Endothelial cell of umbilical vein (primary cell): ENCODE results near the gene ESYT2. TPM values are rescaled to one million over a fixed set of nuclear protein-coding genes. Genes with fewer than 3 reads are reported as not detected.

Experiments used
- BruUV-seq: library from RNA; stranded (reverse); fragments of 400-500 nt; replicated peaks from 2 replicates; lab custom pipeline; 2021; lab: Mats Ljungman, UMichigan
- CTCF ChIA-PET: fragments of 300-600, 350-600 bp; sonication (Branson Sonifier 250); formaldehyde crosslinking; loops from one replicate; lab custom pipeline; 2021; ENCODE audit warnings: antibody characterized with exemption, inconsistent platforms; lab: Charles Lee
- POLR2A ChIA-PET: fragments of 300-600, 350-600 bp; sonication (Branson Sonifier 250); formaldehyde crosslinking; loops from one replicate; lab custom pipeline; 2021; ENCODE audit warnings: antibody characterized with exemption, inconsistent platforms; lab: Charles Lee
- DNase-seq: peaks from one replicate; pipeline ENCODE4 v3.0.0-alpha.2; 2011; ENCODE audit warnings: low read depth, low spot score
- FAIRE-seq: peaks from 2 replicates; lab custom pipeline; 2011; peaks lifted over from hg19 to GRCh38; lab: Jason Lieb, UNC
- H2AFZ ChIP-seq: 2 replicates; pipeline ENCODE4 v1.6.0; 2012; ENCODE audit warnings: low read depth, low read length, control low read depth, inconsistent platforms
- H3K27ac ChIP-seq: 2 replicates; pipeline ENCODE4 v1.5.1; 2011; ENCODE audit warnings: low read depth, mild to moderate bottlenecking, control low read depth, low read length, moderate library complexity; ENCODE audit not compliant: insufficient read depth
- H3K27me3 ChIP-seq, 2 experiments: 2 replicates each; pipeline versions ENCODE4 v1.6.0 to v1.6.1; 2011; ENCODE audit warnings: low read length in 2 of 2, mixed read lengths in 1 of 2; ENCODE audit not compliant: control insufficient read depth in 2 of 2, insufficient read depth in 2 of 2
- H3K36me3 ChIP-seq, 2 experiments: 2 replicates in 1 of 2; 3 replicates in 1 of 2; pipeline ENCODE4 v1.5.1; 2011; ENCODE audit warnings: low read length in 2 of 2, mild to moderate bottlenecking in 1 of 2, moderate library complexity in 1 of 2; ENCODE audit not compliant: control insufficient read depth in 2 of 2, insufficient read depth in 2 of 2; ENCODE audit errors: extremely low read depth in 1 of 2
- H3K4me1 ChIP-seq: 3 replicates; pipeline ENCODE4 v1.5.1; 2011; ENCODE audit warnings: mild to moderate bottlenecking, low read length; ENCODE audit not compliant: control insufficient read depth, insufficient read depth; ENCODE audit errors: extremely low read depth
- H3K4me2 ChIP-seq: 2 replicates; pipeline ENCODE4 v1.6.1; 2011; ENCODE audit warnings: low read length, control low read depth, mixed read lengths; ENCODE audit not compliant: insufficient read depth
- H3K4me3 ChIP-seq, 3 experiments: fragments of 200-600 bp in 1 of 3; sonication (generic), shearing (Covaris generic) in 1 of 3; replicated peaks in 1 of 3; 2 replicates each; pipeline ENCODE4 v1.5.1; 2011 to 2016; ENCODE audit warnings: control low read depth in 3 of 3, low read length in 3 of 3, mild to moderate bottlenecking in 2 of 3, inconsistent platforms in 1 of 3, low read depth in 1 of 3, moderate library complexity in 1 of 3; ENCODE audit not compliant: insufficient read depth in 1 of 3
- H3K79me2 ChIP-seq: 2 replicates; pipeline ENCODE4 v1.6.0; 2012; ENCODE audit warnings: low read length, inconsistent platforms; ENCODE audit not compliant: control insufficient read depth, insufficient read depth
- H3K9ac ChIP-seq: replicated peaks from 2 replicates; pipeline ENCODE3; 2011; ENCODE audit warnings: low read length, control low read depth; ENCODE audit not compliant: insufficient read depth; ENCODE audit errors: extremely low read depth
- H3K9me1 ChIP-seq: replicated peaks from 3 replicates; pipeline ENCODE4 v1.6.0; 2011; ENCODE audit warnings: mild to moderate bottlenecking, low read length; ENCODE audit not compliant: control insufficient read depth, insufficient read depth; ENCODE audit errors: extremely low read depth
- H3K9me3 ChIP-seq: replicated peaks from 2 replicates; pipeline ENCODE4 v1.5.1; 2012; ENCODE audit warnings: low read length, inconsistent platforms; ENCODE audit not compliant: control insufficient read depth, insufficient read depth
- H4K20me1 ChIP-seq: replicated peaks from 2 replicates; pipeline ENCODE3; 2011; ENCODE audit warnings: mild to moderate bottlenecking, low read length; ENCODE audit not compliant: control insufficient read depth, insufficient read depth; ENCODE audit errors: extremely low read depth
- CTCF ChIP-seq, 2 donors: IDR thresholded peaks; 1 replicate in 1 of 2; 2 replicates in 1 of 2; pipeline ENCODE4 v1.5.1; 2011; ENCODE audit warnings: low read length in 2 of 2, mild to moderate bottlenecking in 2 of 2, moderate library complexity in 2 of 2, control low read depth in 1 of 2, inconsistent platforms in 1 of 2, low read depth in 1 of 2; ENCODE audit not compliant: insufficient read depth in 1 of 2; ENCODE audit errors: extremely low read depth in 1 of 2
- EZH2 ChIP-seq: IDR thresholded peaks from 2 replicates; pipeline ENCODE4 v1.6.1; 2012; ENCODE audit warnings: borderline replicate concordance, low read depth, mild to moderate bottlenecking, moderate library complexity, low read length, inconsistent platforms; ENCODE audit not compliant: severe bottlenecking
- FOS ChIP-seq: IDR thresholded peaks from 2 replicates; pipeline ENCODE4 v1.6.1; 2011; ENCODE audit warnings: mild to moderate bottlenecking, low read length, moderate library complexity, borderline replicate concordance; ENCODE audit not compliant: insufficient read depth
- GATA2 ChIP-seq: IDR thresholded peaks from 2 replicates; pipeline ENCODE4 v1.7.0; 2011; ENCODE audit warnings: low read depth, mild to moderate bottlenecking, moderate library complexity, mixed read lengths, low read length; ENCODE audit not compliant: insufficient read length, insufficient read depth
- JUN ChIP-seq: IDR thresholded peaks from 2 replicates; pipeline ENCODE4 v1.6.1; 2011; ENCODE audit warnings: borderline replicate concordance, low read depth; ENCODE audit not compliant: insufficient read length, insufficient read depth
- MAX ChIP-seq: IDR thresholded peaks from 2 replicates; pipeline ENCODE4 v1.6.1; 2011; ENCODE audit not compliant: insufficient read depth, insufficient read length
- MYC ChIP-seq: IDR thresholded peaks from one replicate; pipeline ENCODE4 v1.6.1; 2011; ENCODE audit warnings: mild to moderate bottlenecking, low read depth, low read length
- POLR2A ChIP-seq: IDR thresholded peaks from 2 replicates; pipeline ENCODE4 v1.6.1; 2012; ENCODE audit warnings: low read depth, mild to moderate bottlenecking, control low read depth, low read length
- POLR2AphosphoS5 ChIP-seq: IDR thresholded peaks from 2 replicates; pipeline ENCODE4 v1.6.1; 2012; ENCODE audit warnings: low read depth, mild to moderate bottlenecking, control low read depth, low read length, moderate library complexity; ENCODE audit not compliant: insufficient read depth
- dilution Hi-C: fragments of 300-500 bp; cut with MboI; formaldehyde crosslinking; loops from one replicate; pipeline ENCODE4 v1.15.0; 2019; ENCODE audit warnings: low sequenced_read_pairs; ENCODE audit not compliant: extremely low pct_ligation_motif_present
- intact Hi-C: fragments of 100-400 bp; cut with micrococcal nuclease; formaldehyde crosslinking; loops from one replicate; pipeline ENCODE4 v1.10.0; 2022
- polyA plus RNA-seq, 4 experiments: library from polyadenylated mRNA; depleted of rRNA in 3 of 4; stranded (reverse) in 3 of 4; unstranded in 1 of 4; fragments of >200 nt; gene quantifications; 2 replicates each; pipeline versions ENCODE4 v1.2.1 to v1.2.3, GENCODE V29; 2011 to 2012; ENCODE audit warnings: missing spikeins in 1 of 4
- total RNA-seq: library from RNA; stranded (reverse); gene quantifications from 2 replicates; pipeline ENCODE4 v1.2.3, GENCODE V29; 2021

Gene ESYT2
- total and polyA plus RNA-seq, 2 donors (not counting 3 experiments of a cell fraction or from before 2014, with no cell fraction given): 18.8 to 46.6 TPM

- no peaks in the 10 kb centered on the region for H3K4me1 ChIP-seq
- H3K27ac ChIP-seq: no peak overlapping the region
- no peak overlapping the region for H2AFZ ChIP-seq
- H3K36me3 ChIP-seq: peaks cover 0 to 3% of the 10 kb centered on the region in 2 experiments
- no peak for TF ChIP-seq POLR2AphosphoS5
- no peak for TF ChIP-seq EZH2
- no peak for TF ChIP-seq JUN
- no peak for TF ChIP-seq MAX
- TF ChIP-seq FOS: no peak
- no peak for TF ChIP-seq MYC
- TF ChIP-seq POLR2A: no peak
- no peak for TF ChIP-seq GATA2
- no peak for TF ChIP-seq CTCF (IDR thresholded peaks at IDR 0.05; ENCODE audit: extremely low read depth in 1 of 2, insufficient read depth in 1 of 2, low read depth in 1 of 2, low read length in 2 of 2)
- H3K9ac ChIP-seq: no peak overlapping the region
- ChIA-PET CTCF (interaction anchor here (1.1 kb wide), 1 partner anchor 9 kb away, joined by 3 read pairs; no protein-coding TSS in a partner anchor), POLR2A (no interaction called here)
- dilution Hi-C loops (no loop called here), intact Hi-C loops (no loop called here)
- no peak overlapping the region for H3K4me2 ChIP-seq
- no peak for FAIRE-seq
- H3K4me3 ChIP-seq: no peak overlapping the region
- H3K27me3 ChIP-seq: no peaks in the 10 kb centered on the region
- no peaks in the 10 kb centered on the region for H3K9me3 ChIP-seq
- no peaks in the 10 kb centered on the region for H4K20me1 ChIP-seq
- no TSS peak for BruUV-seq
- H3K79me2 ChIP-seq: peaks cover 32% of the 10 kb centered on the region
- no peaks in the 10 kb centered on the region for H3K9me1 ChIP-seq
- no peak for DNase-seq
Observed at GRCh38 chr7:158803367-158803969, 25.8 kb downstream of the ESYT2 start.
